Measurements from ENCODE around the gene TNFSF13.
A peak's percentile ranks its signal among the peaks of the same experiment; 100 is the strongest.

TNFSF13 gene

GRCh38 chr17:7561028-7561575 lies 2.6 kb downstream of the TNFSF13 start:
- TF ChIP-seq CTCF (IDR thresholded peaks at IDR 0.05; ENCODE audit: control extremely low read depth, extremely low read depth, low read depth, missing control alignments): peak; percentile 86
- DNase-seq (ENCODE audit: extremely low spot score): peak; percentile 90
- ChIA-PET POLR2A (interaction anchor here (1.3 to 1.5 kb wide), 2 partner anchors 12 to 76 kb away, joined by 4 to 6 read pairs; partner anchors contain the start of gene POLR2A), CTCF (interaction anchor here (0.6 to 6.5 kb wide), 53 partner anchors 9 to 515 kb away, joined by 3 to 74 read pairs (median 5); partner anchors contain the start of genes ACAP1, ATP1B2, CD68 and KCTD11)

GRCh38 chr17:7561589-7562207 lies 3.1 kb downstream of the TNFSF13 start, which contains the start of gene SENP3:
SENP3 (plus strand) TSS chr17:7561919; CDS start chr17:7563077, 1,158 bp downstream.
- DNase-seq (ENCODE audit: extremely low spot score): peak; percentile 98
- POLR2A ChIA-PET: interaction anchor here (0.8 to 1.5 kb wide), 2 partner anchors 77 to 126 kb away, joined by 3 to 6 read pairs; partner anchors contain the start of gene POLR2A
- no peak for TF ChIP-seq CTCF (IDR thresholded peaks at IDR 0.05; ENCODE audit: control extremely low read depth, extremely low read depth, low read depth, missing control alignments)
- CTCF ChIA-PET: interaction anchor here (0.7 to 6.5 kb wide), 37 partner anchors 9 to 516 kb away, joined by 3 to 74 read pairs (median 7); partner anchors contain the start of genes ACAP1, ATP1B2, KCTD11 and MPDU1

GRCh38 chr17:7562208-7562605 lies 3.7 kb downstream of the TNFSF13 start:
- TF ChIP-seq CTCF (IDR thresholded peaks at IDR 0.05; ENCODE audit: control extremely low read depth, extremely low read depth, low read depth, missing control alignments): no peak
- ChIA-PET CTCF (interaction anchor here (0.9 to 6.5 kb wide), 8 partner anchors 8 to 208 kb away, joined by 3 to 55 read pairs (median 16); partner anchors contain the start of genes KCTD11, MPDU1, TMEM102 and TMEM95), POLR2A (interaction anchor here (0.8 kb wide), 1 partner anchor 125 kb away, joined by 3 read pairs; no protein-coding TSS in a partner anchor)
- DNase-seq (ENCODE audit: extremely low spot score): peak; percentile 11

GRCh38 chr17:7563115-7563869 lies 4.7 kb downstream of the TNFSF13 start:
- POLR2A ChIA-PET: no interaction called here
- DNase-seq (ENCODE audit: extremely low spot score): no peak
- CTCF ChIA-PET: interaction anchor here (0.6 to 6.5 kb wide), 2 partner anchors 208 to 209 kb away, joined by 3 to 55 read pairs; partner anchors contain the start of genes KCTD11 and TMEM95
- TF ChIP-seq CTCF (IDR thresholded peaks at IDR 0.05; ENCODE audit: control extremely low read depth, extremely low read depth, low read depth, missing control alignments): no peak

- CTCF ChIA-PET: interaction anchor here (3.5 kb wide), 1 partner anchor 9 kb away, joined by 23 read pairs; the partner anchor contains the start of gene SENP3
- no peak for DNase-seq (ENCODE audit: extremely low spot score)
- POLR2A ChIA-PET: no interaction called here
- TF ChIP-seq CTCF (IDR thresholded peaks at IDR 0.05; ENCODE audit: control extremely low read depth, extremely low read depth, low read depth, missing control alignments): no peak
These were observed 11.0 kb downstream of the TNFSF13 start for GRCh38 chr17:7569571-7569970.

GRCh38 chr17:7570351-7570750 lies 11.8 kb downstream of the TNFSF13 start:
- ChIA-PET CTCF (interaction anchor here (0.9 to 3.5 kb wide), 3 partner anchors 9 to 118 kb away, joined by 3 to 23 read pairs (median 3); partner anchors contain the start of genes SENP3 and TP53), POLR2A (interaction anchor here (0.7 to 0.9 kb wide), 2 partner anchors 86 to 170 kb away, joined by 3 to 4 read pairs; partner anchors contain the start of gene POLR2A)
- no peak for DNase-seq (ENCODE audit: extremely low spot score)
- TF ChIP-seq CTCF (IDR thresholded peaks at IDR 0.05; ENCODE audit: control extremely low read depth, extremely low read depth, low read depth, missing control alignments): no peak
